ENCODE results near the gene KMT5B. TPM values are rescaled to one million over a fixed set of nuclear protein-coding genes. Genes with fewer than 3 reads are reported as not detected.

KMT5B gene
- total and polyA plus RNA-seq, 4 donors: 15.1 to 78.2 (median 26.1) TPM

DNA sequence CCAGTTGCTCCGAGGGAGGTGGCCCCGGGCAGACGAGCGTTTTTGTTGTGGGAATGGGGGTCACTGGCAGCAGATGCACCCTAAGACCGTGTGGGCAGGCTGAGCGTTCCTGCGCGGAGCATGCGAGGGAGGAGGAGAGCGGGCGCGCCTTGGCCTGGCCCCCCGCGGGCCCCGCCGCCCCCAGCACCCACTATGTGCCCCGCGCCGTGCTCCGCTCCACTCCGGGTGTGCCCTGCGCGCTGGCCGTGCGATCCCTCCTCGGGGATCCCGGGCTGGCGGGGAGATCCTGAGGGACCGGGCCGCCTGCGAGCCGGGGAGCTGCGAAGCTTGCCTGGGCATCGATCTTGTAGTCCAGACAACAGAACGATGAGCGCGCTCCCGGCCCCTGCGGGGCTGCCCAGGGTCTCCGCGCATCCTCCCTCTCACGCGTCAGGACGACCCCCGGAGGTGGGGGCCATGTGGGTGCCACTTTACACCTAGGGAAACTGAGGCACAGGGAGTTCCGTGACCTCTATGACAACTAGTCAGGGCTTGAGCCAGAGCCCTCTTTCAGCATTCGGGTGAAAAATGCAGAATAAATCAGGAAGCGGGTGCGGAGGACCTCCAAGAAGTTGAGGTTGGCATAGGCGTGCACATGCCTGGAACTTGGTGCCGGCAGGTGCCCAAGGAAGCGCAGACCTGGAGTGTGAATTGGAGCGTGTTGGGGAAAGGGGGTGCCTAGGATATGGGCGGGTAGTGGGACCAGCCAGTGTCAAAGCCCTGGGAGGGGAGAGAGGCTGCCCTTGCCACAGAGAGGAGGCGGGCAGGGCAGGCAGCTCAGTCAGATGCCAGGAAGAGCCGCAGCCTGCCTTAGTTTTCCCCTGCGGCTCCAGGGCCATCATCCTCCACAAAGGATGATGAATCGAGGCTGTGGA is 1.3 kb upstream of the KMT5B start:
- DNase-seq (peak in 2 of 3 donors; percentile 30 to 35), ATAC-seq (ENCODE audit: insufficient read depth, low FRiP score) (no peak)
- H3K27me3 ChIP-seq (ENCODE audit: control insufficient read depth in 3 of 3, insufficient read depth in 3 of 3, low read length in 2 of 3): no peaks in the 10 kb centered on the region
- peaks cover 6 to 29% (median 10%) of the 10 kb centered on the region in 5 donors for H3K4me1 ChIP-seq (ENCODE audit: control insufficient read depth in 5 of 5, insufficient read depth in 5 of 5, low read length in 5 of 5)
- no peaks in the 10 kb centered on the region for H3K36me3 ChIP-seq (ENCODE audit: control insufficient read depth in 4 of 4, insufficient read depth in 4 of 4, low read length in 4 of 4)
- peak overlapping the region; percentile 44 to 58 for H3K9ac ChIP-seq (ENCODE audit: insufficient read depth in 1 of 2, low read length in 2 of 2)
- TF ChIP-seq, protein P1, sequence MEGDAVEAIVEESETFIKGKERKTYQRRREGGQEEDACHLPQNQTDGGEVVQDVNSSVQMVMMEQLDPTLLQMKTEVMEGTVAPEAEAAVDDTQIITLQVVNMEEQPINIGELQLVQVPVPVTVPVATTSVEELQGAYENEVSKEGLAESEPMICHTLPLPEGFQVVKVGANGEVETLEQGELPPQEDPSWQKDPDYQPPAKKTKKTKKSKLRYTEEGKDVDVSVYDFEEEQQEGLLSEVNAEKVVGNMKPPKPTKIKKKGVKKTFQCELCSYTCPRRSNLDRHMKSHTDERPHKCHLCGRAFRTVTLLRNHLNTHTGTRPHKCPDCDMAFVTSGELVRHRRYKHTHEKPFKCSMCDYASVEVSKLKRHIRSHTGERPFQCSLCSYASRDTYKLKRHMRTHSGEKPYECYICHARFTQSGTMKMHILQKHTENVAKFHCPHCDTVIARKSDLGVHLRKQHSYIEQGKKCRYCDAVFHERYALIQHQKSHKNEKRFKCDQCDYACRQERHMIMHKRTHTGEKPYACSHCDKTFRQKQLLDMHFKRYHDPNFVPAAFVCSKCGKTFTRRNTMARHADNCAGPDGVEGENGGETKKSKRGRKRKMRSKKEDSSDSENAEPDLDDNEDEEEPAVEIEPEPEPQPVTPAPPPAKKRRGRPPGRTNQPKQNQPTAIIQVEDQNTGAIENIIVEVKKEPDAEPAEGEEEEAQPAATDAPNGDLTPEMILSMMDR (IDR thresholded peaks at IDR 0.05; ENCODE audit: control extremely low read depth, extremely low read depth): no peak
- H3K9me3 ChIP-seq (ENCODE audit: control insufficient read depth in 4 of 4, insufficient read depth in 3 of 4, low read length in 3 of 4): no peaks in the 10 kb centered on the region
- WGBS, 2 donors: 18 to 21% methylated on average over 48 to 58 of the region's 58 CpGs
- peak overlapping the region; percentile 99 to 100 for H3K27ac ChIP-seq (ENCODE audit: low read depth in 1 of 2, low read length in 1 of 2)
- H3K4me3 ChIP-seq: peak overlapping the region; percentile 59

DNA sequence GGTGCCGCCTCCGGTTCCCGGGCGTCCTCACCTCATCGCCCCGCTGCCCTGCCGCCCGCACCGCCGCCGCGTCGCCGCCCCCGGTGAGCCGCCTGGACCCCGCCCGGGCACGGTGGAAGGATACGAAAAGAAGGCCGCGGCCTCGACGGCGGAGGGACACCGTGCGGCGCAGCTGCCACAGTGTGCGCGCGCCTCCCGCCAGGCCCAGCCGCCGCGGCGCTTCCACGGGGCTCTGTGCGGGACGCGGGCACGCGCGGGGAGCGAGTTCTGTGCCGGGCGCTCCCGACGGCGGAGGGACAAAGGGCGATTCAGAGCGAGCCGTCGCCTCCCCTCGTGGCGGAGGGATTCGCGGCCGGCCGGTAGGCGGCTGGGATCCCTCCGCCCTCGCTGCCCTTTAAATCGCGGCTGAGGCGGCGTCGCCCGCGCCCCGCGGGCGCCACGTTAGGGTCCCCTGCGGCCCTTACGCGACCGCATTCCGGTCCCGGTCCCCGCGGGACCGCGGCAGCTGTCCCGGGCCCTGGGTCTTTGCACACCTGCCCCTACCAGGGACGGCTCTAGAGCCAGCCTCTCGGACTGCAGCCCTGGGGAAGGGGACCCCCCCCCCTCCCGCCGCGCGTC is 568 bp upstream of the KMT5B start:
- peak overlapping the region; percentile 59 for H3K4me3 ChIP-seq
- DNase-seq: peak; percentile 95 to 99 (median 95)

DNA sequence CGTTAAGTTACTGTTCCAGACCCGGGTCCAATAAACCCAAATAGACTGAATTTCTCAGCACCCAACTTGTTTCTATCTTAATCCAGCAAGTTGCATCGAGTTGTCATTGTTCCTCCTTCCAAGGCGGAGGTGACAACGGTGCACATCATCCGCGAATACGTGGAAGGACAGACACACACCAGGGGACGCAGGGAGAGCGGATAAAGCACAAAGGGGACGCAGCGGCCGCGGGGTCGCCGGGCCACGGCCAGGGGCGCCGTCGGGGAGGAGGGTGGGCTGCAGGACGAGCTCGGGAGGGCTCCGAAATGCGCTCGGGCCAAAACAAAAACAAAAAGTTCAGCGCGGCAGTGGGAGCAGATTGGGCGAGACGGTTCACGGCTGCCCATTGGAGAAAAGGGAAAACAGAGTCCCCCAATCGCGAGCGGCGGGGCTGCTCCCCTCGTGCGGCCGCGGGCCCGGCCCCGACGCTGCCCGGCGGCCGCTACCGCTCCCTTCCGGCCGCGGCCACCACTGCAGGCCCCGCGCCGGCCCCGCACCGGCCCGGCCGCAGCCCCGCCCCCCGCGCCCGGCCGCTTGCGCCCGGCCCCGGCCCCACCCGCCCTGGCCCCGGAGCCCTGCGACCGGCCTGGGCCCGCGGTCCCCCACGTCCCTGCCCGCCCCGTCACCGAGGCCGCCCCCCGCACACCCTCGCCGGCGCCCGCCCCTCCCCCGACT is 518 bp downstream of the KMT5B start:
- TF ChIP-seq, protein P1 (IDR thresholded peaks at IDR 0.05; ENCODE audit: control extremely low read depth, extremely low read depth): no peak
- Histone ChIP-seq H3K4me1 (ENCODE audit: control insufficient read depth in 5 of 5, insufficient read depth in 5 of 5, low read length in 5 of 5) (peaks cover 8 to 35% (median 14%) of the 10 kb centered on the region in 5 donors), H3K36me3 (ENCODE audit: control insufficient read depth in 4 of 4, insufficient read depth in 4 of 4, low read length in 4 of 4) (no peaks in the 10 kb centered on the region), H3K27ac (ENCODE audit: low read depth in 1 of 2, low read length in 1 of 2) (peak overlapping the region; percentile 95 to 100), H3K9ac (ENCODE audit: insufficient read depth in 1 of 2, low read length in 2 of 2) (peak overlapping the region; percentile 35 to 86), H3K27me3 (ENCODE audit: control insufficient read depth in 3 of 3, insufficient read depth in 3 of 3, low read length in 2 of 3) (no peaks in the 10 kb centered on the region), H3K4me3 (peak overlapping the region; percentile 98), H3K9me3 (ENCODE audit: control insufficient read depth in 4 of 4, insufficient read depth in 3 of 4, low read length in 3 of 4) (no peaks in the 10 kb centered on the region)
- ATAC-seq (ENCODE audit: insufficient read depth, low FRiP score): peak; percentile 45
- peak; percentile 83 to 90 (median 86) for DNase-seq
- 0% methylated on average over 38 to 80 of the region's 80 CpGs for WGBS, 2 donors

More for the DNA sequence above, 568 bp upstream of the KMT5B start:
- H3K4me1 ChIP-seq (ENCODE audit: control insufficient read depth in 5 of 5, insufficient read depth in 5 of 5, low read length in 5 of 5): peaks cover 8 to 35% (median 13%) of the 10 kb centered on the region in 5 donors
- WGBS, 2 donors: 0% methylated on average over 75 to 90 of the region's 90 CpGs
- no peaks in the 10 kb centered on the region for H3K9me3 ChIP-seq (ENCODE audit: control insufficient read depth in 4 of 4, insufficient read depth in 3 of 4, low read length in 3 of 4)
- no peaks in the 10 kb centered on the region for H3K36me3 ChIP-seq (ENCODE audit: control insufficient read depth in 4 of 4, insufficient read depth in 4 of 4, low read length in 4 of 4)
- TF ChIP-seq, protein P1 (IDR thresholded peaks at IDR 0.05; ENCODE audit: control extremely low read depth, extremely low read depth): no peak
- peak; percentile 65 for ATAC-seq (ENCODE audit: insufficient read depth, low FRiP score)
- H3K27ac ChIP-seq (ENCODE audit: low read depth in 1 of 2, low read length in 1 of 2): peak overlapping the region; percentile 99 to 100
- H3K27me3 ChIP-seq (ENCODE audit: control insufficient read depth in 3 of 3, insufficient read depth in 3 of 3, low read length in 2 of 3): no peaks in the 10 kb centered on the region
- peak overlapping the region; percentile 44 to 58 for H3K9ac ChIP-seq (ENCODE audit: insufficient read depth in 1 of 2, low read length in 2 of 2)
